Epithelial cell of prostate (primary cell): ENCODE measurements around the gene CAMLG.

Experiments used
- DNase-seq: peaks from one replicate; pipeline ENCODE4 v3.0.0-alpha.2; 2011; ENCODE audit warnings: low read depth, low spot score
- H3K27ac ChIP-seq: fragments of 450-650 bp; 2 replicates; pipeline ENCODE4 v1.5.1; 2017; ENCODE audit warnings: mild to moderate bottlenecking

Gene CAMLG

GRCh38 chr5:134772461-134773125 lies 34.2 kb downstream of the CAMLG start:
- no peak overlapping the region for H3K27ac ChIP-seq
- no peak for DNase-seq

GRCh38 chr5:134777366-134777765 lies 39.0 kb downstream of the CAMLG start:
- DNase-seq, result no peak
- no peak overlapping the region for H3K27ac ChIP-seq

GRCh38 chr5:134784241-134784920 lies 46.0 kb downstream of the CAMLG start:
- peak overlapping the region; percentile 9 for H3K27ac ChIP-seq
- no peak for DNase-seq

GRCh38 chr5:134784946-134785620 lies 46.7 kb downstream of the CAMLG start:
- no peak for DNase-seq
- H3K27ac ChIP-seq, result peak overlapping the region; percentile 9

GRCh38 chr5:134787692-134788091 lies 49.3 kb downstream of the CAMLG start:
- H3K27ac ChIP-seq, result no peak overlapping the region
- no peak for DNase-seq

GRCh38 chr5:134791580-134791979 lies 53.2 kb downstream of the CAMLG start:
- no peak overlapping the region for H3K27ac ChIP-seq
- DNase-seq, result no peak

- no peak overlapping the region for H3K27ac ChIP-seq
- DNase-seq, result no peak
Measured at GRCh38 chr5:134792286-134792685, 53.9 kb downstream of the CAMLG start.

- no peak overlapping the region for H3K27ac ChIP-seq
- DNase-seq, result no peak
Measured at GRCh38 chr5:134793111-134793510, 54.8 kb downstream of the CAMLG start.

GRCh38 chr5:134794082-134794481 lies 55.7 kb downstream of the CAMLG start:
- DNase-seq, result peak; percentile 3

GRCh38 chr5:134794819-134795218 lies 56.5 kb downstream of the CAMLG start:
- DNase-seq, result no peak
- peak overlapping the region; percentile 49 for H3K27ac ChIP-seq

More at GRCh38 chr5:134794082-134794481, 55.7 kb downstream of the CAMLG start:
- peak overlapping the region; percentile 49 for H3K27ac ChIP-seq

- DNase-seq, result no peak
- H3K27ac ChIP-seq, result no peak overlapping the region
Measured at GRCh38 chr5:134798468-134798867, 60.1 kb downstream of the CAMLG start.
